Left hindlimb (tissue), 1 donor: Measurements from ENCODE around the gene PLCB1.

ENCODE experiments used
- DNase-seq: peaks from one replicate; pipeline ENCODE4 v3.0.0-alpha.2; 2018

Gene PLCB1

DNA sequence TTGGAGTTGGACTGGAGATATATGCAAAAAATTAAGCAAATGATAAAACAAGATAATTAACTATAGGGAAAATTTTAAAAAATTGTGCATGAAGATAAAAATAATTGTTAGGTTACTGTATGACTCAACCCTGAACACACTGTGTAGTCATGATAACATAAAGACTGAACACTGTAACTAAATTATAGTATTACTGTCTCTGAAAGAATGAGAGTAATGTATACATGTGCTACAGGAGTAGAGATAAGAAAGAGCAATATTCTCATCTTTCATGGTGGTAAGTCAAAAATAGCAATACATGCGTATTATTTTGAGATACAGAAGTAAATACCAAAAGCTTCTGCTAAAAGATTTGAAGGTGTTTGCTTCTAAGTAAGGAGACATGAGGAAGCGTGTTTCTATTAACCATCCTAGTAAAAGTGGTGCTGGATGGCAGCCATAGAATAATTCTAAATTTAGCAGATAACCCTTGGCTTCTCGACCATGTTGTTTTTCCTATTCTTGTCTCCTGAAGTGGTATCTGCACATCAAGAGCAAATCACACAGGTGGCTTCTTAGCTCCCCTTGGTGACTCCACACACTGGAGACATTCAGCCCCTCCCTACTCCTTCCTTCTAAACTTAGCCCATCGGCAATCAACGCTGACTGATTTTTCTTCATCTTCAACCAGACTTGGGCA is 546.2 kb downstream of the PLCB1 start:
- no peak for DNase-seq

DNA sequence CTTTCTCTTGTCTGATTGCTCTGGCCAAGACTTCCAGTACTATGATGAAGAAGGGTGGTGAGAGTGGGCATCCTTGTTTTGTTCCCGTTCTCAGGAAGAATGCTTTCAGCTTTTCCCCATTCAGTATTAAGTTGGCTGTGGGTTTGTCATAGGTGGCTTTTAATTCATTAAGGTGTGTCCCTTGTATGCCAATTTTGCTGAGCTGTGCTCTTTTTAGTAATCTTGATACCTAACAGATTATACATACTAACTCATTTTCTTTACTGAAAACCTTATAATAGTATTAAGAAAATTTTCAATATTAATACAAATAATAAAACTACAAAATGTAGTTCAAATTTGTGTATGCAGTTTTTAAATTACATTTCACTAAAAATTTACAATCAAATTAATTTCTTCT is 557.3 kb downstream of the PLCB1 start:
- no peak for DNase-seq

DNA sequence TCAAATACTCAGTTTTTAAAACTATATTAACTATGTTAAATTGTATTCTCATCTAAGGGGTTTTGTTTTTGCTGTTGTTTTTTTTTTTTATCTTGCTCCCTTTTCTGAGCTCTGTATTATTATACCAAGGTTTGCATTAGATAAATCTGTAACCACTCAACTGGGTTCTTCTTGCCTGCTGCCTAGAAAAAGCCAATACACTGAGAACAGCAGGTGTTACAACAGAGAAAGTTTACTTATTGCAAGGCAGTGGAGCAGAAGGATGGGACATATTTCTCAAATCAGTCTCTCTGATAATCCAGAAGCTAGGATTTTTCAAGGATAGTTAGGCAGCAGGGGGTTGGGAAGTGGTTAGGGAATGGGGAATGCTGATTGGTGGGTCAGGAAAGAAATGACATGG is 558.0 kb downstream of the PLCB1 start:
- no peak for DNase-seq

DNA sequence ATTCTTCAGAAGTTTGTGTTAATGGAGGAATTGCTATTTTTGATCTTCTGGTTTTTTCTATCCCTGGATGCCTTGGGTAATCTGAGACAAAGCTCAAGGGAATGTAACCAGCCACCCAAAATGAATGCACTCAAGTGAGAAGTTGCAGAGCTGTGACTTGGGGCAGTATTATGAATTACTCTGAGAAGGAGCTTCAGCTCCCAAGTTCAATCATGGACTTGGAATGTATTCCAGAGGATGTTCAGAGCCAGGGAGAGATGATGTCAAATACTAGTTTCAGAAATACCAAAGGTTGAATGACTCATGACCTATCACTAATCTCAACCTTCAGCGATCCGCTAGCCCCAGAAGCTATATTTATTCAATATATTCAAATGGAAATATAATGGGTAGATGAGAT is 561.6 kb downstream of the PLCB1 start:
- no peak for DNase-seq

DNA sequence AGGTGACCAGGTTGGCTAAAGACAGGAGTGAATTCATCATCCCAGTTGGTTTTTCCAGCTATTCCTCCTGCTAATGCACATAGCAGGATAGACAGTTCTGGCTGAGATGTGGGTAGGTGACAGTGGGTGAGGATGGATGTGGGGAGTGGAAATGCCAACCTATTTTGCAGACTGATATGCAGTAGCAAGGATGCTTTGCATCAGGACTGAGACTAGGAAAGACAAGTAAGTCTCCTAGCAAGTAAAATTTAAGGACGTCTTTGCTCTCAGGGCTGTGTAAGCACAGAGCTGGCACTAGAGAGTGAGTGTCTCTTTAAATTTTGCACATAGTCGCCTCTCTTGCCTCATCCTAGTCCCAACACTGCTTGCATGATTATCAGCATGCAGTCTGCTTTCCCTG is 568.7 kb downstream of the PLCB1 start:
- DNase-seq = no peak

DNA sequence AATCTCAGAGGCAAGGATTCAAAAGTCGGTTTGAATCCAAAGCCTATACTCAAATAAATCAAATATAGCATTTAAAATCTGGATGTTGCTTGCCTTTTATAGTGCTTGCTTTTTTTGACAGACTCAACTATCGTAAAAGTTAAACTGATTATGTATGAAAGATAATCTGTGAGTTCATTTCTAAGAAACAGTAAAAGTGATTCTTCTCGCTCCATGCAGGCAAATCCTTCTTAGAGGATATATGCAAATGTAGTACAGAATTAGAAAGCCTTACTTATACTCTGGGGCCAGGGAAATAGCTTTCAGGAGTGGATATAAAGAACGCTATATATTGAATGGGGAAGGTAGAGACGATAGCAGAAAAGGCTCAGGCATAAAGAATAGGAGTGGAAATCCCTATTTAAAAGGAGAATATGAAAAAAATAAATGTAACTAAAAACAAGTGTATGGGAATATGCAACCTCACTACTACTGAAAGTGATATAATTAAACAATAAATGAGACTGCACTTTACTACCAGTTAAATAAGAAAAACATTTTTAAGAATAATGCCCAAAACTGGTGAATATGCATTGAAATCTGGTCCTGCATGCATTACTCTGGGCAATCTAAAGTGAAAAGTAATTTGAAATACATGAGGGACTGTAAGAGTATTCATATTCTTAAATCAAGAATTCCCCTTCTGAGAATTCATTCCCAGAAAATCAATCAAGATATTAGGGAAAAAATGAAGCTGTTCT is 575.1 kb downstream of the PLCB1 start:
- DNase-seq = no peak

DNA sequence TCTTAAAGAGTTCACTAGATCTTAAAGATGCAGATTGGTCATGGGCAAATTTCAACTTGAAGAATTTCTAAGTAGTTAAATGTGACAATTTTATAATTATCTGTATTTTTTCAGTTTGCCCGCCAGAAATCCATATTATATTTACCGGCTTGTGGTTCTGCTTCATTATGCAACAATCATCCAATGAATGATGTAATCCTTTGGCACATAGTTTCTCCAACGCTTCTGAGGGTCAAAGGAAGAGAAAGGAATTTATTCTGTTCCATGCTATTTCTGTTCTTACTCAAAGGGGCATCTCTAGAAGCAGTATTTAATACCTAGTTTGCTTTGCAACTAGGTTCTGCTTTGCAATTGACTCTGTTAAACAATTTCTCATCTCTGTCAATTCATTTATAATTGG is 577.6 kb downstream of the PLCB1 start:
- DNase-seq = no peak

DNA sequence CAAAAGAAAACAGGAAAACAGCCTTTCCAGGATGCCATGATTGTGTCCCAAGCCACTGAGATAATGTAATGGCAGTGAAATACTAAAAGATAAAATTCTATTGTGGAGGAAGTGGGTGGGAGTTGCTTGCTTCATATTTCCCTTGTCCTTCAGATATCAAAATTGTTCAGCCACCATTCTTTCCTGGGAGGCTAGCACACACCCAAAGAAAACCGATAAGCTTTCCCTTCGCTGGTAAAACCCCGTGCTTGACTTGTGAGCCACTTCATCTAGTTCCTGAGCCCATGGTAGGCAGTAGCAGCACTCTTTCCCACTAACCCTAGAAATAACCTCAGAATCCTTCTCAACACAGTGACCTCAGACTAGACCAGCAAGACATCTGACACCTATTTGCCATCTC is 579.4 kb downstream of the PLCB1 start:
- no peak for DNase-seq

DNA sequence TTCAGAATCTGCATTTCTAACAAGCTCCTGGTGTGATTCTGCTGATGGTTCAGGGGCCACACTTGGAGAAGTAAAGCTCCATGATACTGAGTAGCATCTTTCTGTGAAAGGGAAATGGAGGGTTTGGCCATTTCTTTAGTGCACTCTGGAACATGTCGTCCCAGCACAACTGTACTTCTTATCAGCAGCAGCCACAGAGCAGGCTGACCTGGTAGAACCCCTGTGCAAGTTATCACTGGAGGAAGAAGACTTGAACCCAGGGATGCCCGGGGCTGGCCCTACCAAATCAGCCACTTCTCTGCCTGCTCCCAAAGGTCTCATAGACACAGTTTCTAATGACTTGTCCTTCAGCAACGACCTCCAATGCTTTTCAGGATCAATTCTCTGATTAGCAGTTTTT is 582.1 kb downstream of the PLCB1 start:
- no peak for DNase-seq

DNA sequence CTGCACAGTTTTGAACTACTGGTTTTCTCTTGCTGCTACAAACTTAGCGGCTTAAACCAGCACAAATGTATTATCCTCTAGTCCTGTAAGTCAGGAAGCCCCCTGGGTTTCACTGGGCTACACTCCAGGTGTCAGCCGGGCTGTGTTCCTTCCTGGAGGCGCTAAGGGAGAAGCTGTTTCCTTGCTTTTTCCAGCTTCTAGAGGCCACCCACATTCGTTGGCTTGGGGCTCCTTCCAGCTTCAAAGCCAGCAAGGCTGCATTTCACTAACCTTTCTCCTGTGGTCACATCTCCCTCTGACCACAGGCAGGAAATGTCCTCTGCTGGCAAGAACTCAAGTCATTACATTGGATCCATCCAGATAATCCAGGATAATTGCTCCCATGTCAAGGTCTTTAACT is 586.2 kb downstream of the PLCB1 start:
- DNase-seq = peak; percentile 78

DNA sequence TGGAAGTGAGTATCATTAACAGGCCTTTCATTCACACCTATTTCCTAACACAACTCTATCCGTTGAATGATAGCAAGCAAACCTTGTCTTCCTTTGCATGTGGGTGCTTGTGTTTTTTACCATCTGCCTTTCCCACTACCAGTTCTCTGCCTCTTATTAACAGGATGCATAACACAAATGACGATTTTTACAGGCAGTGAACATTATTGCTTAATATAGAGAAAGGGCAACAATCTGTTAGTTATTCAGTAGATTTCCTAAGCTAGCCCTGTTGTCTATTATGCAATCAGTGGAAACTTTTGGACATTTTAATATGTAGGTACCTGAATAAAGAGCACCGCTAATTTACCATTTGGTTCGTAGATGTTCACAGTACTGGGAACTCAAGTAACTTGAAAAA is 588.0 kb downstream of the PLCB1 start:
- DNase-seq = no peak

DNA sequence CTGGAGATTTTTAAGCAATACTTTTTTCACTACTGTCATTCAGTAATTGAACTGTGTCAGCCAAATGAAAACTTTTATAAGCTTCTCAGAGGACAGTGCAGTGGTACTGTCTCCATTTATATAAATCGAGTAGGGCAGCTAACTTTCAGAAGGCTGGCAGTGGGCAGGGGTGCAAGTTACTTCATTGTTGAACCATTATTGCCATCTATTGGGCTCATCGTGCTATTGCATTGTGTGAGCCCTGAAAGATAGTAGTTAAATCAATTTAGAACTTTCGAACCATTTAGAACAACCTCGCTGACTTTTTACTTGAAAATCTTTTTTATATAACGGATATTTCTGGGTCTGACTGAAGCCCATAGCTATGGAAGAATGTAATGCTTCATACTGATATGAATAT is 589.0 kb downstream of the PLCB1 start:
- peak; percentile 53 for DNase-seq

DNA sequence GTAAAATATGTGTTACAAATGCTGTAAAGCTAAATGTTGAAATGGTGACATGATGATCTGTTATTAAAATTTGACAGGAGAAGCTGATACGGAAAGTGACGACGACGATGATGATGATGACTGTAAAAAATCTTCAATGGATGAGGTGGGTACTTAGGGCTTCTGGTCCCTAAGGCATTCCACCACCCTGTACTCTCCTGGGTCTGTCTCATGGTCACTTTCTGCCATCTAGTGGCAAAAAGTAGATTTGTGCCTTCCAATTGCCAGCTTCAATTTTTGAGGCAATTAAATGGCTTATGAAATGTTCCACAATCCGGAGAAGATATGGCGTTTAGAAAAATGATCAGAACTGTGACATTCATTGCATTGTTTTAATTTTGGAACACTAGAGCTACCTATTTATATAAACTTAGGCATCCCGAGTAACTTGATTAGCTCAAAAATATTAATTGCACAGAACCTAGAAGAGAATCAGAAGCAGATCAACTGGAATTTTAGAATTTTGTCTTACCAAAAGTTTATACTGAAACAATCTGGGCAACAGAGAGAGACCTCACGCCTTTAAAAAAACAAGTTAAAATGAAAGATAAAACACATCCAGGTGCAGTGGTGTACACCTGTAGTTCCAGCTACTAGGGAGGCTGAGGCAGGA is 590.3 kb downstream of the PLCB1 start:
- DNase-seq = no peak

DNA sequence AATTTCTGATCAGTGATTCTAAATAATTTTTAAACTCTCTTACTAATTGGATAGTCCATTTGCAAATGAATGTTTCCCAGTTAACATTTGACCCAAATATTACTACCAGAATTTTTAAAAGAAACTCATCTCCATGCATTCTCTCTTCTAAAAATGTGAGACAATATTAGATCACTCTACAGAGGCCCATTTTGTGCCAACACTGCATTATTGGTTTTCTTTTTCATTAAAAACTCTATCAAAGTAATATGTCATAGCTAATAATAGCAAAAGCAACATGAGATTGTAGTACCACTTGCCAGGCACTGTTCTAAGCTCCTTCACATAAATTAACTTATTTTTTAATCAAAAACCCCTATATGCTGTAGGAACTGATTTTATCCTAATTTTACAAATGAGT is 591.2 kb downstream of the PLCB1 start:
- no peak for DNase-seq

DNA sequence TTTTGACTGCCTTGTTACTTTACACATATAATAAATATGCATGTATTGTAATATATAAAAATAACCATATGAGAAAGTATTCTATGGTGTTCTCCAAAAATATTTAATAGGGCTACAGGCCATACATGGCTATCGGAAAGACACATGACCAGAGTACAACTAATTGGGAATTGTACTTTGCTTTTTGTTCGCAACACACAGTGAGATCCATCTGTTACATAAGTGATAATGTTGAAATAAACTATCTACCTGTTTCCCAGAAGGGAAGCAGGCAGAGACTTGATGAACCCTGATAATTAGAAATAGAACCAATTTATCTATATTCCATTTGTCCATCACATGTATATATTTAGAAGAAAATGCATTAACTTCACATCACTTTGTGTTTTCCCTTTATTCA is 592.8 kb downstream of the PLCB1 start:
- no peak for DNase-seq

DNA sequence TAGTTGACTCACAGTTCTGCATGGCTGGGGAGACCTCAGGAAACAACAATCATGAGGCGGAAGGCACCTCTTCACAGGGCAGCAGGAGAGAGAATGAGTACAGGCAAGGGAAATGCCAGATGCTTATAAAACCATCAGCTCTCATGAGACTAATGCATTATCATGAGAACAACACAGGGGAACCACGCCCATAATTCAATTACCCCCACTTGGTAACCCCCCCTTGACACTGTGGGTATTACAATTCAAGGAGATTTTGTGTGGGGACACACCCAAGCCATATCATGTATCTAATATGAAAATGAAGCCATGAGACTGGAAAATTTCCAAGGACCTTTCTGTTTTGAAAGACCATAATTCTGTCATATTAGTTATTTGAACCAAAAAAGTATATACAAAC is 594.4 kb downstream of the PLCB1 start:
- DNase-seq = no peak

DNA sequence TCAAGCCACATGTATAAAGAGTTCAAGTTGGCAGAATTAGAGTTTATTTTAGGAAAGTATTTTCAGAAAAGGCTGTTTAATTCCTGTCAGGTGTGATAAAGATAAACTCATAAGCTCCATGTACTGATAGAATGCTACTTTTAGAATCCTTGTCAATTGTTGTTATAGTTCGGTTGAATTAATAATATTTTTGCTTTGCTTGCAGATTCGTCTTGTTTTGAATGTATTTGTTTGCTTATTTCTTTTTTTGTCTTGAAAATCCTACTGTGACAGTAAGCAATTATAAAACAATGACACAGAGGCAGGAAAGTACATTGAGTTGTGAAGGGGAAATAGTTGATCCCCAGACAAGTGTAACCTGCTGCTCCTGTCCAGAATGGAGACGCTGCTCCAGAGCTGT is 602.9 kb downstream of the PLCB1 start:
- no peak for DNase-seq

DNA sequence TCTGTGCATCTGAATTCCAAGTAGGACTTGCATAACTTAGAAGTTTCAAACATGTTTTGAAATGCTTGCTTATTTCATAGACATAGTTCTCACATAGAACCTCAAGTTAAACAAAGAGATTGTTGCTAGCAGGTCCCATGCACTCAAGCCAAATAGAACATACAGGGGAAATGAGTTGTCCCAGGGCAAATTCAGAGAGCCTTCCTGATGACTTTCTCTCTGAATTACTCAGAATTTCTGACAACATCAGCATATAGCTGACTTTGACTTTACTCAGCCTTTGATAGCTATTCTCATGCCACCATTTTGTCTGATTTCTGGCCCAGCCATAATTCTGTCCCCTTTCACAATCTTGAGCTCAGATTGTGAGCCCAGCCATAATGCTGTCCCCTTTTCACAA is 603.6 kb downstream of the PLCB1 start:
- DNase-seq = no peak

DNA sequence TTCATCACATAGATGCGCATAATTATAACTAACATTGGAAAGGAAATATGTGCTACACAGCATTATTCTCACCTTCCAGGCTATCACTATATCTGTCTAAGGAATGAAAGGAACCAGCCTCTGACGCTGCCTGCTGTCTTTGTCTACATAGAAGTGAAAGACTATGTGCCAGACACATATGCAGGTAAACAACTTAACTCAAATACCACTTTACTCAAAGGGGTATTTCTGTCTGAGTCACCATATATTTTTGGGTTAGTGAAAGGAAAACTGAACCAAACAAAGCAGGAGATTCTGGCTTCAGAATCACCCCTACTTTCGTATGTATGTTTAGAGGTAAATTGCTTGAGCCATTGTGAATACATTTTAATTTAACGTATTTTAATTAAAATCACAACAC is 608.2 kb downstream of the PLCB1 start:
- no peak for DNase-seq

DNA sequence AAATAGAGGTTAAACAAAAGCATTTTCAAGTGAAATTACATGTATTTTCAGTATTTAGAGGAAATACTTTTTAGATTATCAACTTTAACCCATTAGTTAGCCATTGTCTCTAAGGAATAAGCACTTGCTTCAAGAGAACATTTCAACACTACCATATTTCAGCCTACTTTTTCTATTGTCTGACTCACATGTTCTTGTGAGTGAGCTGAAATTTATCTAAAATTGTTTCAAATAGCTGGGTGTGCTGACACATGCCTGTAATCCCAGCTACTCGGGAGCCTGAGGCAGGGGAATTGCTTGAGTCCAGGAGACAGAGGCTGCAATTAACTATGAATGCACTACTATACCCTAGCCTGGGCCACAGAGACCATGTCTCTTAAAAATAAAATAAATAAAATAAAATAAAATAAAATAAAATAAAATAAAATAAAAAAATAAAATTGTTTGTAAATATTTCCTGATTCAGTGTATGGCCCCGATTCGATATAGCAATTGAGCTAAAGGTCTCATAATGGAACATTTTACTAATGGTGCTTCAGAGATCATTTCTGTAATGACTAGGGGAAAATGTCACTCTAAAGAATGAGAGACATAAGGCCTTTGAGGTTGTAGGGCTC is 612.3 kb downstream of the PLCB1 start:
- DNase-seq = no peak

DNA sequence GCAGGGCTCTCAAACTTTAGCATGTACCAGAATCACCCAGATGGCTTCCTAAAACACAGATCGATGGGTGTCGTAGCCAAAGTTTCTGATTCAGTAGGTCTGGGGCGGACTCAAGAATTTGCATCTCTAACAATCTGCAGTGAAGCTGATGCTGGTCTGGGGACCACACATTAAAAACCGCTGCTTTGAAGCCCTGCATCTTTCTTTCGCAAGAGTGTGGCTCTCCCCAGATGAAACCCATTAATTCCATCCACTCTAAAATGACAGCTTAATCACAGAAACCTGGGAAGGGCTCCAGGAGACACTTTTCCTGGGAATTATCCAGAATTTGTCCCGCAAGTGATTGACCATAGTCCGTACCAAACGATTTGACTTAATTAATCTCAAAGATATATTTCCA is 617.0 kb downstream of the PLCB1 start:
- DNase-seq = no peak

DNA sequence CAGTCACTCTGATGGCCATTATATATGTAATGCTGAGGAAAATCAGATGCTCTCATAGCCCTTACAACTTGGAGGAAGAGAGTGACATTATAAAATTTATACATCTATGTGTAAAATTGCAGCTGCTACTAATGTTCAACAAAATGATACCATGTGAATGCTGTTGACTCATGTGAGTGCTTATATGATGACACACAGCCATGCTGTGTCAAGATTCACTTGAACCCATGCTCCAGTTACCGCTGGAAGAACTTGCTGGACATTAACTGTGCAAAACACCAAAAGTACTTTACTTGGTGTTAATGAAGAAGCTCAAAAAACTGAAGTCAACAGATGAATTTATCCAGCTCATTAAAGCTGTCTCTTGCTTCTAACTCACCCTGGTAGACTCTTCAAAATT is 617.9 kb downstream of the PLCB1 start:
- DNase-seq = no peak

DNA sequence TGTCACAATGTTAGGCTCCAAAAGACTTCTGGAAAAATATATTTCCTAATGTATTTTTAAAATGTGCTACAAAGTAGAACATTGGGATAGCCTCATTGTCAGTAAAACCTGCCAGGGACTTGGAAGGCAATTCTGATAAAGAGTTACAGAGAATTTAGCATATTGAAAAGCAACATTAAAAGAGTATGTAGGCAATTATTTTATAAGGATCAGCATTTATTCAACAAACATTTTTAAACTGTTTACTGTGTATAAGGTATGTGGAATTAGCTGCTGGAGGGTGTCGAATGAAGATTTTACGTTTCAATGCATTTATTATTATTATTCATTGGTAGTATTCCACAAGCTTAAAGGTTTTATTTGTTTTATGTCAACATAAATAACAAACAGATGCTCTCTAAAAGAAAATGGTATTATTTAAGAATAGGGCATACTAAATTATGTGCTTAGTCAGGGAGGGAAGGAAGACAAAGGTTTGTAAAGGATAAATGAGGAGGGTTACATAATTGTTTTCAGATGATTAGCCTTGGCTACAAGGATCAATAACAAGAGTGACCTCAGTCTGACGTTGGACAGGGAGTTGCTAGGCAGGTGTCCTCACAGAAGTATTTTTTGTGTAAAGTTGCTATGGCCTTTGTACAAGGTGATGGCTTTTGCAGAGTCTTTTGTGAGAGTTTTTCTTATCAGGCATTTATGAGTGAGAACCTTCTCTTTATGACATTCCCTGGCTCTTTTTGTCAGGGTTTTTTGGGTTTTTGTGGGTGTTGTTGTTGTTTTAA is 623.5 kb downstream of the PLCB1 start:
- no peak for DNase-seq
